Measurements from ENCODE around the gene RFX8.
"Not testable (repeated sequence)": the region's sequence is repeated elsewhere in the genome, so short reads cannot be mapped to it uniquely, and the experiment has no call there.

The RFX8 gene

DNA sequence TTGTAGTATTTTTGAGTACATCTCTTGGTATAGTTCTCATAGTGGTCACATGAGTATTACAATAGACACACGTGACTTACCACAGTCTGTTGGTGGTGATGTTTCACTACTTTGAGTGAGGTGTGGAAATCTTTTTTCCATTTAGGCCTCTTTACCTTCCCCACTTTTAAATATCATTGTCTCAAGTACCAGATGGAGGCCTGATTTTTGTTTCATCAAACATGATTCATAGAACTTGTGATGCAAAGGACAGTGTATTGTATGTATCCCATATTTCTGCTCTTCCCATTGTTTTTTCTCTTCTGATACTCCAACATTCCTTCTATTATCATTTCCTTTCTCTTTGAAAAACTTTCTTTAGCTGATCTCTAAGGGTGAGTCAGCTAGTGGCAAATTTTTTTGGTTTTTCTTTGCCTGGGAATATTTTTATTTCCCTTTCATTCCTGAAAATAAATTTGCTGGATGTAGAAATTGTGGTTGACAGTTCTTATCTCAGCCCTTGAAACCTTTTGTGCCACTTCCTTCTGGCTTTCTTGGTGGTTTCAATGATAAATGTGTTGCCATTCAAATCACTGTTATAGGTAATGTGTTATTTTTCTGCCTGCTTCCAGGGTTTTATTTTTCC is 32.8 kb downstream of the RFX8 start:
- no peak for DNase-seq (ENCODE audit: low read depth in 3 of 3, low spot score in 1 of 3)

DNA sequence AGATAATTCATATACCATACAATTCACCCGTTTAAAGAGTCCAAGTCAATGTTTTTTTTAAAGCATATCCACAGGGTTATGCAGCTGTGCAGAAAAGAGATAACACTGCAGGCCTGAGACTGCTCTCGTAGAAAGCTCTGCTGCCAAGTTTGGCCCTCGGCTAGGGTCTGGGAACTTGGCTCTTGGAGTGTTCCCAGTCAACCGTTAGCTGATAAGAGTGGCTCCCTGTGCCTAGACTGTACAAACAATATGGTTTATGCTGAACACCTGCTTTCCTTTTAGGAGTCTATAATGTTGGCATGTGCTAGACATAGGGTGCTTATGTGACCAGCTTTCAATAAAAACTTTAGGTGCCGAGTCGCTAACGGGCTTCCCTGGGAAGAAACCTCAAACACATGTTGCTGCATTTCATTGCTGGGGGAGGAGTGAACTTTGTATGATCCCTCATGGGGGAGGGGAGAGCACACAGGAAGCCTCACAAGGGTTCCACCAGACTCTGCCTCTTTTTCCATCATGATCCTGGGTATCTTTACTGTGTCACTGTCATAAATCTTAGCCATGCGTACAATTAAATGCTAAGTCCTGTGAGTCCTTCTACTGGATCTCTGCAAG is 34.7 kb downstream of the RFX8 start:
- DNase-seq (ENCODE audit: low read depth in 3 of 3, low spot score in 1 of 3), result no peak

DNA sequence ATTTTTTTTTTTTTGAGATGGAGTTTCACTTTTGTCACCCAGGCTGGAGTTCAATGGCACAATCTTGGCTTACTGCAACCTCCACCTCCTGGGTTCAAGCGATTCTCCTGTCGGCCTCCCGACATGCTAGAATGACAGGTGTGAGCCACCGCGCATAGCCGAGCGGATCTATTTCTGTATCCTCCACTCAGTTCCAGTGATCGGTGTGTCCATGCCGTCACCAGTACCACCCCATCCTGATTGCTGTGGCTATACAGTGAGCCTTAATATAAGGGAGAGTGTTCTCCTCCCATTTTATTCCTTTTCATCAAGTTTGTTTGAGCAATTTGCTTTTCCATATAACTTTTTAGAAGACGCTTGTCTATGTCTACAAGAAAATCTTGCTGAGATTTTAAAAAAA is 35.2 kb downstream of the RFX8 start:
- no peak for DNase-seq (ENCODE audit: low read depth in 3 of 3, low spot score in 1 of 3)

DNA sequence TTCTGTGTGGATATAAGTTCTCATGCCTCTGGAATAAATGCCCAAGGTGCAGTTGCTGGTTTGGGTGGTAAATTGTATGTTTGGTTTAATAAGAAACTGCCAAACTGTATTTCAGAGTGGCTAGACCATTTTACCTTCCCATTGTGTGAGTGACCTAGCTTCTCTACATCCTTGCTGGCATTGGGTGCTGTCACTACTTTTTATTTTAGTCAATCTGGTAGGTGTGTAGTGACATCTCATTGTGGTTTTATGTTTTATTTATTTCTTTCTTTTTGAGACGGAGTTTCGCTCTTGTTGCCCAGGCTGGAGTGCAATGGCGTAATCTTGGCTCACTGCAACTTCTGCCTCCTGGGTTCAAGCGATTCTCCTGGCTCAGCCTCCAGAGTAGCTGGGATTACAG is 36.4 kb downstream of the RFX8 start:
- DNase-seq (ENCODE audit: low read depth in 3 of 3, low spot score in 1 of 3), result not testable (repeated sequence)

DNA sequence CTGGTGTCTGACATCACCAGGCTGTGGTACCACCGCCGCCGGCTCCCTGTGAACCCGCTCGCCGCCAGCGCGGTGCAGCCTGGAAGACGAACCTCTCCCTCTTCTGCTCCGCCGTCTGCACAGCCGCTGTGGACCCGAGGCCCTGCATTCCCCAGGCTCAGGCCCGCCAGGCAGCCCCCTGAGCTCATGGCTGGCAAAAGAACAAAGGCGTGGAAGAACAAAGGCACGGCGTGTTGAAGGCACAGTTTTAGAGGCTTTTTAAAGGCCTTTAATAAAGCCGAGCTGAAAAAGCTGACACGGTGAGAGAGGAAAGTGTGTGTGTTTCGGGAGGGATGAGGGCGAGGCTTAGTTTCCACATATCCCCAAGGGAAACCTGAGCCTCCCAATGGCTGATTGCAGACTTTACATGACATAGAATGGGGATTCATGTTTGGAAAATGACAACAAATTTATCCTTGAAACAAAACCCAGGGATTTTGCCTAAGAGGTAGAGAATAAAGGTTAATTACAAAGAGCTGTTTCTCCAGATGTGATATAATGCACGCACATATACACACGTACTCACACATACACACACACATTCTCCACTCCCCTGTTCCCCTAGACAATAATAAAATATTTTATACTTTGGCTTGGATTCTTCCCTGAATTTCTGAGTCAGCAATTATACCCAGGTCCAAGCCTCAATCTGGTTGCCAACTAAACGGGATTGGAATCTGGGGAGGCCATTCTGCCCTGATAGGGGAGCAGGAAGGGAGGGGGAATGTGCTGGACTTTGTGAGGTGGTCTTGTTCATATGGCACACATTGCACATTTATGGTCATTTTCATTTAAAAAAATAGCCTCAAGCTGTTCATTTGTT is 39.7 kb downstream of the RFX8 start:
- no peak for DNase-seq (ENCODE audit: low read depth in 3 of 3, low spot score in 1 of 3)

DNA sequence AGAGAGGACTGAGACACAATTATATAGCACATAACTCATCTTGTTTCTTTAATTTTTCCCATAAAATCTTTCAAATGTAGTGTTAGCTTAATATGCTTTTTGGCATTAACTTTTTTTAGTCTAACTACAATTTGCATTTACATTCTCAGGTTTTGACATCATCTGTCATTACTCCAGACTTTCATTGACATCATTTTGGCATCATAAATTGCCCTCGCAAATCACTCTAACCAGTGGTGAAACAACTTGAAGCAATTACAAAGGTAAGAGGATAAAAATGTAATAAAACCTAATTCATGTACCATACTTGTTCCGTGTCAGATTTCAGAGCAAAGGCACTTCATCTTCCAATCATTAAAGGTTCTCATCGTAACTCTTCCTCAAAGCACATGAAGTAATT is 41.4 kb downstream of the RFX8 start:
- DNase-seq (ENCODE audit: low read depth in 3 of 3, low spot score in 1 of 3), result no peak

DNA sequence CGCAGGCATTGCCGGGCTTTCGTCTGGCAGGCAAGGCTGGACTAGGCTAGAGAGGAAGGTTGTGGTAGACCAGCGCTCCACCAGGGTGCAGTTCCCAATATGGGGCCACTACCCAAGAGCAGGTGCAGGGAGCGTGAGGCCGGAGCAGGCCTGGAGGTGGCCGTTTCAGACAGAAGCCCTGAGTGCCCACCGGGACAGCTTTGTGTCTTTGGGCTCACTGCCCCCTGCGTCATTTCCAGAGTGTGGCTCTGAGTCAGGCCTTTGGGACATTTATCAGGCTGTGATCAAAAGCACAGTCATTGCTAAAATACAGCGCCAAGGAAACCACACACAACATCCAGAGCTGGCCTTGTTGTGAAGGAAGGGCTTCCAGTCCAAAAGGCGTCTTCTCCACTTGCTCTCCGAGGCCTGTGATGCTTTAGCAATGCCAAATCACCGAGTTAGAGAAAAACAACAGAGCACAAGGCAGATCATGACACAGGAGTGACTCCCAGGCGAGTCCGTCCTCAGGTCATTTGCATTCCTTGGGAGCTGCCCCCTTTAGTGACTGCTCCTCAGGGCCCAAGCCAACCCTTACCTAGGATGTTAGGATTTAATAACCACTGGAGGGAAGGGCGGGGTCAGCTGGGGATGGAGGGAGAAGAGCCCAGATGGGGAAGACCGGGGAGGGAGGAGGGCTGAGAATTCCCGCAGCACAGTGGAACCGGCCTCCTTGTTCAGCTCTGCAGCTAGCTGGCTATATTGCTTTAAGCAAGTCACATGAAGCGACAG is 42.3 kb downstream of the RFX8 start:
- no peak for DNase-seq (ENCODE audit: low read depth in 3 of 3, low spot score in 1 of 3)

DNA sequence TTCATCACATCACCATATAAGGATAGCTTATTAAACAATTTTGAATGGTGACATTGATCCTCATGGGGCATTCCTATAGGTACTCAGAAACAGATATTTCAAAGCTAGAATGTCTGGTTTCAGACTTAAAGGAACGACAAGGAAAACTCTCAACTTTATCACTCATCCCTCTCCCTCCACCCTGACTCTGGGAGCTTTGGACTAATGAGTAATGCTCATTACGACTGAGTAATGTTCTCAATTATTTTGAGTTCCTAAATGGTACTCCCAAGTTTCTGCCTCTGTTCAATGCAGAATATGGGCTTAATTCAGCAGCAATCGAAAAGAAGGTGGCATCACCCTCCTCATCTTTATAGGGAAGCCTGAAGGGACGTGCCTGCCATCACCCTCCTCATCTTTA is 43.4 kb downstream of the RFX8 start:
- DNase-seq (ENCODE audit: low read depth in 3 of 3, low spot score in 1 of 3), result no peak

DNA sequence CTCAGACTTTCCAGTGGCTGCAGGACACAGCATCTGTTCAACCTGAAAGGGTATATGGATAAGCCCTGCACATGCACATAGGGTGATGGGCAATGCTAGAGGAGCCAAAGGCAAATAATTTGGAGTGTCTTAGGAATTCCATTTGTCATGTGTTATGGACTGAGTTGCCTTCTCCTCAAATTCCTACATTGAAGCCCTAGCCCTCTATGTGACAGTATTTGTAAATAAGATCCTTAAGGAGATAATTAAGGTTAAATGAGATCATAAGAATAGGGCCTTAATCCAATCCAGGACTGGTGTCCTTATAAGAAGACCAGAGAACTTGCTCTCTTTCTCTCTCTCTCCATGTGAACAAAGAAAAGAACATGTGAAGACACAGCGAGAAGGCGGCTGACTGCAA is 44.8 kb downstream of the RFX8 start:
- no peak for DNase-seq (ENCODE audit: low read depth in 3 of 3, low spot score in 1 of 3)

DNA sequence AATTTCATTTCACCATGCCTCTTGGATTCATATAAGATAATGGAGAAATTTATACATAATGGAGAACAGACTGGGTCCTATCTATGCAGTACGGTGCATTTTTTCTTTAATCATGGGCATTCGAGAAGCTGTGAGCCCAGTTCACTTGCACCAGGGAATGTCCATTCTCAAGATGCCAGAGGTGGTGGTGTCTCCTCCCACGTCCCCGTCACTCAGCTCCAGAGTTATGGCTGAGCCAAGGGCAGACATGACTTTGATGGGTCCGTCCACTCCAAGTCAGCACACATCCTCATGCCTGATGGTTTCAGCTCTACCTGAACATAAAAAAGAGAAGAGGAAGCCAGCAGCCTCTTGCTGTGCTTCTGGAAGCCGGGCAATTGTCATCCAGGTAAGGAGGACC is 45.5 kb downstream of the RFX8 start:
- no peak for DNase-seq (ENCODE audit: low read depth in 3 of 3, low spot score in 1 of 3)

DNA sequence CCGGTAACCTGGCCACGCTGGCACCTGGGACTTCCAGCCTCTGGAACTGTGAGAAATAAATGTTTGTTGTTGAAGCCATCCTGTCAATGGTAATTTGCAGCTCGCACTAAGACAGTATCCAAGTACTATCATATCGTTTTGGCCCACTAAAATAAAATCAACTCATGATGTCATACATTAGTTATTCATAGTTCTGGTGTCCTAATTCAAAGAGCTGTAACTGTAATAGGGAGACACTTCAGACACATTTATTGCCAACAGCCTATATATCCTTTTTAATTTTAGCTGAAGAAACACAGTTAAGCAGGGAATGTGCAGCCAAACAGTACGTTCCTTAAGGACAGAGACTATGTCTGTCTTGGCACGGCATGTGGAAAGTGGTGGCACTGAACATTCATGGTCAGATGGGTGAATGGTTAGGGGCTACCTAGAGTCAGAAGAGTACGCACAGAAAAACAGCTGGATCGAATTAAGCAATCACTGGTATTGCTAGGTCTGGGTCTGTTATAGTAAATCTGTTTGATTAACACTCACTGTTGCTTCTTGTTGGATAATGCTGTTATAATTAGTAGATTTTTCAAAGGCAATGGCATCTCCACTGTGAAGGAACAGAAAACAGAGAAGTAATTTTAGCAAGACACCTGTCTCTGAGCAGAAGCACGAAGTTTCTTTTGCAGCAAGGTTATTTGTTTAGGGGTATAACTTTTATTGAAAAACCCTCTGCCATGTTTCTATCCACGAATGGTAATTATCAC is 46.3 kb downstream of the RFX8 start:
- DNase-seq (ENCODE audit: low read depth in 3 of 3, low spot score in 1 of 3), result no peak

DNA sequence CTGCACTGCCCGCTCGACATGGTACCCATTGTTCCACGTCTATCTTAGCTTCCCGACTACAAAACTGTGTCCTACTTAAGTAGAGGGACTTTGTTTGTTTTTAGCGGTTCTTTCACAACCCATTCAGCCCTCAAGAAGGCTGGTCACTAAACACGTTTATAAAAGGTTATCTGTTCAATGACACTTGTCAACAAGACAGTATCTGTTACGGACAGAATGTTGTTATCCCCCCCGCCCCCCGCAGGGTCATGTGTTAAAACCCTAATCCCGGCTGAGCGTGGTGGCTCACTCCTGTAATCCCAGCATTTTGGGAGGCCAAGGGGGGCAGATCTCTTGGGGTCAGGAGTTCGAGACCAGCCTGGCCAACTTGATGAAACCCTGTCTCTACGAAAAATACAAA is 47.2 kb downstream of the RFX8 start:
- DNase-seq (ENCODE audit: low read depth in 3 of 3, low spot score in 1 of 3), result no peak

DNA sequence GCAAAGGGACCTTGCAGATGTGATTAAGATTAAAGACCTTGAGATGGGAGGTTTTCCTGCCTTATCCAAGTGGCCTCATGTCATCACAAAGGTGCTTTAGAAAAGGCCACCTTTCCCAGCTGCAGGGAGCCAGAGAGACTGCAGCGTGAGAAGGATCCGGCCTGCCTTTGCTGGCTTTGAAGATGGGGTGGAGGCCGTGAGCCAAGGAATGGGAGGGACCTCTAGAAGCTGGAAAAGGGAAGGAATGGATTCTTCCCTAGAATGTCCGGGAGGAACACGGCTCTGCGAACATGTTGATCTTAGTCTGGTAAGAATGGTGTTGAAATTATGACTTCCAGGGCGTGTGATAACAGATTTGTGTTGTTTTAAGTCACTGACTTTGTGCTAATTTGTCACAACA is 47.7 kb downstream of the RFX8 start:
- no peak for DNase-seq (ENCODE audit: low read depth in 3 of 3, low spot score in 1 of 3)

DNA sequence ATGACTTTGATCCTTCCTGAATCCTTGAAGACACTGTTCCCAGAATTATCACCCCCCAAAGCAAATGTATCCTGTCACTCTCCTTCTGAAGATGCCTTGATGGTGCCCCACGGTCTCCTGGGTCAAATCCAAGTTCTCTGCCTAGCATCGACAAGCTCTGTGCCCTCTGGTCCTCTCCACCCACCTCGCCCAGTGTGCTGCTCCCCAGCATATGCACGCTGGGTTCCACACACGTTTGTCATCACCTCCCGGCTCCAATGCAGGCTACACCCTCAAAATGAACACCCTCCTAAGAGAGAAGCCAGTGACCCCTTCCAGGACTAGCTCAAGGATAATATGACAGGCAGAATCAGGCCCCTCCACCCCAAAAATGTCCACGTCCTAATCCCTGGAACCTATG is 48.1 kb downstream of the RFX8 start:
- no peak for DNase-seq (ENCODE audit: low read depth in 3 of 3, low spot score in 1 of 3)

DNA sequence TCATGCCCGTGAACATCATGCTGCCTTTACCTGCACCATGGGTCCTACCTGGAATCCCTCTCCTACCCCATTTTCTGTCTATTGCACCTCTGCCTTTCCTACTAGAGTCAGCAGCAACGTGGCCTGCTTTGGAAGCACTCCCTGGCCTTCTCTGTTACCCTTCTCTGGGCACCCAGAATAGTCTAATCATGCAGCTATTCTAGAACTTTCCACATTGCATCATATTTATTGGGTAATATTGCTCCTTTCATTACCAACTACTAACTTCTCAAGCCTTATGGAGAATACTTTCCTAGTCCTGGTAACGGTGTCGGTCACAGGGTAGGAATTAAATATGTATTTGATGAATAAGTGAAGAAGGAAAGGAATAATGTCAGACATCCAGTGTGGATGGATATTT is 54.3 kb downstream of the RFX8 start:
- no peak for DNase-seq (ENCODE audit: low read depth in 3 of 3, low spot score in 1 of 3)

DNA sequence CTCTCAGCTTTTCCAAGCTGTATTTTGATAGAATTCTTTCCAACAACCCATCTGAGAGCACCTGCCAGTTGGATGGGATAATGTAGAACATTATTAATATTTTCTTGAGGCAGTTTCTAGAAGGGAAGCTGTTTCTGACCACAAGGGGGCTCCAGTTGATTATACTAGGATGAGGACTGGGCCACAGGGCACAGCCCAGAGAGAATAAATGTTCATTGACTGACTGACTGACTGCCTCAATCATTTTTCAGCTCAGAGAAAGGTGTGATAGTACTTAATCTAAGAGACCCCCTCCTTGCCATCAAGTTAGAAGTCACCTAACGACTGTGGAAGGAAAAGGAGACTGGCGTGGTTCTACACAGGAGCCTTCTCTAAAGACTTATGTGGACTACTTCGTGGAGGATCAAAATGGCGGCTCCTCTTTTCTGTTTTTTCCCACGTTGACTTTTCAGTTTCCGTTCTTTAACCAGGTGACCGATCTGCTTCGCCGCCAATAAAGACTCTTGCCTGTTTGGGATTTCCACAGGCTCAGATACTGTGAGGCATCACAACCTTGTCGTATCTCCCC is 55.7 kb downstream of the RFX8 start:
- peak; percentile 16 to 34 (median 31) for DNase-seq (ENCODE audit: low read depth in 3 of 3, low spot score in 1 of 3)

DNA sequence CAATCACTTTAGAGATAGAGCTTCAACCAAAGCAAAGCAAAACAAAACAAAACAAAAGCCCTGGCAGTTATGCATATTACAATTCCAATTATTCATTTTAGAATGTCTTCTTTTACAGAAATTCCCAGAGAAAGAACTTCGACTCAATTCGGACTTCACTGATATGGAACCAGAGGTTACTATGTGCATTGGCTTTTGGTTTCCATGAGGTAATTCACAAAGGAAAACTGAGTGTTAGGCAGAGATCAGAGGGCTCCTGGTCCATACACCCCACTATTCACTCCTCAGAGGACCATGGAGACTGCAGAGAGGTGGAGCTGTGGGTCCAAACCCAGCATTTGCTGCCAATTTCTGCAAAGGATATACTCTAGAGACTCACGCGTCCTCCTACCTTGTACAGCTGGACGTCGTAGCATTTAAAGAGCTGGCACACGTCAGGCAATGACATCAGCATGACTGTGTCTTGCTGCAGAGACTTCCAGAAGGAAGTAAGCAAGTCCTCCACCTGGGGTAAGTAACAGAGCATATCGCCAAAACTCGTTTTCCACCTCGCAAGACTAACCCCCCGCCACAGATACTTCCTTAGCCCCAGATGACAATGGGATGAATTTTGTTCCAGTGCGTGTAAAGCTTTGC is 56.3 kb downstream of the RFX8 start:
- DNase-seq (ENCODE audit: low read depth in 3 of 3, low spot score in 1 of 3), result no peak

DNA sequence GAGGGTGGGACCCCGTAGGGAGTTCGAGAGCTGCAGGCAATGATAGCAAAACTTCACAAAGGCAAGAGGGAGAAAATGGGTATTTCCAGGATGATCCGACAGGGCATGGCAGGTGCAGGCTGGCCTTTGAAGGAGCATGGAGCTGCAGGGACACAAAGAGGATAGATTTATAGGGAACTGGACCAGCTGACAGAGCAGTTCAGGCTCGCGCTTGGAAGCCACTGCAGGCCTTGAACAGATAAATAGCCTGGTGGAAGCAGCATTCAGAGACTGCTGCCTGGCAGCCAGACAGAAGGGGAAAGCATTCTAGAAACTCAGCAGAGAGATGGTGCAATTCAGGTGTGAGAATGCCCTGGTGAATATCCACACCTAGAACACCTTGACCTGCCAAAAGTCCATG is 58.3 kb downstream of the RFX8 start:
- DNase-seq (ENCODE audit: low read depth in 3 of 3, low spot score in 1 of 3), result no peak

DNA sequence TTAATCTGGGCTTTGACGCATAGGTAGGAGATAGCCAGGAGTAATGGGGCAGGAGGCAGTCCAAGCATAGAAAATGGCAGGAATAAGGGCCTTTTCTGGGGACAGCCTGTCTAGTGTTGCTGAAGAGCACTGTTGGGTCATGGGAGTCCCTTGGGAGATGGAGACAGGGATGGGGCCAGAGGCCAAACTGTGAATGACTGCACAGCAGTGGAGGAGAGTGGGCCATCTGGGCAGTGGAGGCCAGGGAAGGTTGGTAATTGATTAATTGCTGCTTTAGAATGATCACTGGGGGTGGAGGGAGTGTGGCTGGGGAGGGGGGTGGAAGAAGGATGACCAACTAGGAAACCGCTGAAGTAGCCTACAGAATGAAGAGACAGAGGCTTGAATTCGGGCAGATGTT is 59.0 kb downstream of the RFX8 start:
- DNase-seq (ENCODE audit: low read depth in 3 of 3, low spot score in 1 of 3), result no peak

DNA sequence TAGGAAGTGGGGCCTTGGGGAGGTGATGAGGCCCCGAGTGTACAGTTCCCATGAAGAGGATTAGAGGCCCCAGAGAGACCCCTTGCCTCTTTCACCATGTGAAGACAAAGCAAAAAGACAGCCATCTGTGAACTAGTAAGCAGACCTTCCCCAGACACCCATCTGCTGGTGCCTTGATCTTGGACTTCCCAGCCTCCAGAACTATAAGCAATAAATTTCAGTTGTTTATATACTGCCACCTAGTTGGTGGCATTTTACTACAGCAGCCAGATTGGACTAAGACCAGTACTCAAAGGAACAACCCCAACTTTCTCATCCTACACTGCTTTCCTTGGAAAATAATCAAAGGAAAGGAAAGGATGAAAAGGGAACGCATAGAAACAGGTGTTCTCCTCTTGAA is 59.7 kb downstream of the RFX8 start:
- DNase-seq (ENCODE audit: low read depth in 3 of 3, low spot score in 1 of 3), result no peak
